ENCODE data around the gene SND1.
A peak's percentile ranks its signal among the peaks of the same experiment; 100 is the strongest.

SND1 gene

DNA sequence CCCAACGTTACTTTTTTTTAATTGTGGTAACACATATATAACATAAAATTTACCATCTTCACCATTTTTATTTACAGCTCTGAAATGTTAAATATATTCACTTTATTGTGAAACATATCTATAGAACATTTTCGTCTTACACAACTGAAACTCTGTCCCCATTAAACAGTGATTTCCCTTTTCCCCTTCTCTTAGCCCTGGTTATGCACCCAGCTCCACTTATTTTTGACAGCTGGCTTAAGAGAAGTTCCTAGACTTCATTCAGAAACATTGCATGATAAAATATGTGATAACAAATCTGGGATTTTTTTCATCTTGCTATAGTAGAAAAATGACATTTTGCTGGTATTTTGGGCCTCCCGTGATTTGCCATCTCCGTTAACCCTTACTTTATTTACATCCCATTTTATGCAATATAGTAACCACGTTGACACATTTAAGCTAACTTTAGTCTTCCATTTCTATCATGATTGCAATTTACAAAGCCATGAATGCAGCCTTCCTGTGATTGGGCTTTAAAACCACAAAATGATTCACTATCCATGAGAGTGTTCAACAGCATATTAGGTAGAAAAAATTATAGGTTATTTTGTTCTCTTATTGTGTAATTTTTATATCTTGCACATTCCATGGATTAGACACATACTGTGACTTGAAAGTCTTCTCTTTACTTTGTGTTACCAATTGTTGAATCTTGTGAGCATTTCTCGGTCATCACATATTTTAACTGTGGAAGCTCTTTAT, 139.6 kb downstream of the SND1 start:
- Histone ChIP-seq H3K4me3 (no peak overlapping the region), H3K27ac (no peak overlapping the region)

DNA sequence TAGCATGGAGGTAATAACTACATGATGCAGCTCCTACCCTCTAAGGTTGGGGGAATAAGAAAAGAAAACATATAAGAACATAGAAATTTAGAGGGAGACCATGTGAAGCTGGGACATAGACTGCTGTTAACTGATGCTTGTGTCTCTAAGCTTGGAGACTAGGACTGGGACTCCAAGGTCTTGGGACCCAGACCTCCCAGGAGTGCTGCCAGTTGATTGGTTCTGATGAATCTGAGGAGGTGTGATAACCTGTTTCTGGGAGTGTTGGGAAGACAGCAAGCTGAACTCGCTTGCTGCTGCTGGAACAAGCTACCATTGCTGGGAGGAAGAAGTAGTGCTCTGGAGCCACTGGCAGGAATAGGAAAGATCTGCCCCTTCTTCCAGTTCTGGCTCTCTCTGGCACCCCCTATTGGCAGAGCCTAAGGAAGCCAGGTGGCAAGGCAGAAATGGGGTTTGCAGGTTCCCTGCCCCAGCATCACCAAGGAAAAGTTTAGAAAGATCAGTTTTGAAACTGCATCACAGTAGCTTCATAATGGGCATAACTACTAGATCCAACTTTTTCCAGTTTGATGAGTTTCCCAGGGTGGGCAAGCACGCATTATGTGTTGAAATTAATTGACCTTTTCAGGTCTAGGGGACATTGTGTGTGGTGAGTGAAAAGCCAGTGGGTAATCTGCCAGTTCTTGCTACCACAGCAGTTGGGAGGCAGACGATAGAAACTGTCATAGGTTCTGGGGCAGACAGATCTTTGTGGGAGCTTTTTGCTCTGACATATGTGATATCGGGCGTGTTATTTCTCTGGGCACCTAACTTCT, 140.7 kb downstream of the SND1 start:
- H3K4me3 ChIP-seq = no peak overlapping the region
- H3K27ac ChIP-seq = no peak overlapping the region

DNA sequence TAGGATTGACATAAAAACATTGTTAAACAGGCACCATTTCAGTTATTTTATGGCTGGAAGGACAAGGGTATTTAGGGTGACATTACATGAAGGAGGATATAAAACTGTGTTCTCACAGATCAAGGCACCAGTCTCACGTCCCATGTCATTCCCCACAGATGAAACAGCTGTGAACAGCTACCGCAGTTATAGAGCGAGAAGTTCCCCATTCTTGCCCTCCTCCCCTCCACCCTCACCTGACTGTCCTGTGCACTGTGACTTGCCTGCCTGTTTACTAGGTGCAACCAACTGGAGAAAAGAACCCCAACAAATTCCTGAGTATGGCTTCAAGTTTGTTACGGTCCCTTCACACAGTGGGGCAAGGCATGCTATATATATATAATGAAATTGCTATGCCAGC, 141.6 kb downstream of the SND1 start:
- Histone ChIP-seq H3K4me3 (no peak overlapping the region), H3K27ac (peak overlapping the region in 1 of 21 experiments; percentile 24)

DNA sequence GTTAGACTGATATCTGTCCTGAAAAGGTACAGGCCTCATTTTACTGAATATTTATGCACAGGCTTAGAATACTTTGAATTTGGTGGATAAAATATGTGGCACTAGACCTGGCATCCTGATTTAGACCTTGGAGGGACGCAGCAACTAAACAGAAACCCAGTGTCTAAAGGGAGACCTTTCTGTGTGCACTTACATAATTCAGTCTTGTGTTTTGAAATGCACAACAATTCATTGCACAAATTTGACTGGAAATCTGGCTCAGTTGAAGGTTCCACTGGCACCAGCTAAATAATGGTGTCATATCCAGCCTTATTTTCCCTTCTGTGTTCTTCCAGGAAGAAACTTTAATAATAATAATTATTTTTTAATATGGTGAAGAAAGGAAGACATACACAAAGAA, 142.1 kb downstream of the SND1 start:
- Histone ChIP-seq H3K27ac (peak overlapping the region in 1 of 21 experiments; percentile 24), H3K4me3 (no peak overlapping the region)

DNA sequence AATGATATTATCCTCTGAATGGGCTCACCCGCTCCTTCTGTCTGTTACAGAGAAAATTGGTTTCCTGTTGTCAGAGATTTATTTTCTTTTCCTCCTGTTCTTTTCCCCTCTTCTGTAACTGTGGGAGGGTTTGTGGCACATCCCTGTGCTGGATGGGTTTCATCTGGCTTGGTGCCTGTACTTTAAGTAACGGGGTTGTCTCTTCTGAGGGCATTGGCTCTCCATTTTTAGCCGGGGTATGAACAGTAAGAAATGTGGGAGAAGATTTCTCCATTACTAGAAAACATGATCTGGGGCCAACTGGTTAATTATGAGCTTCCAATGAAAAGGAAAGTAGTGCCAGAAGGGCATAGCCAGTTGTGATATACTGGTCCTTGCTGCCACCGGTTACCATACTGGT, 142.6 kb downstream of the SND1 start:
- Histone ChIP-seq H3K4me3 (no peak overlapping the region), H3K27ac (no peak overlapping the region)

DNA sequence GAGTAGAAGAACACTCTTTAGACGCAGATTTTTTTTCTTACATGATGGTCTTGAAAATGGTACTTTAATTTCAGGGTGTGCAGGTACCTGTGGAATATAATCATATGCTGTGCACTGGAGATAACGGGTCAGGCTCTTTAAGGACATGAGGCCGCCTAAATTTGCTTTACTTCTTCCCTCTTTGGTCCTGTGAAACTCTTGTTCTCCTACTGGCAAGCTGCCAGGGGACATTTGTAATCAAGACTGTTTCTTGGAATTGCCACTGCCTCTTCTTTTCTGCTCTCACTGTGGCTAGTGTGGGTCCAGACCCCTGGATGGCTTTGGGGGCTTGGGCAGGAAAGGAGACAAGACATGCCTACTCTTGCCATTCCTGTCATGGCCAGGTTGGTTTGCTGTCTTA, 146.0 kb downstream of the SND1 start:
- H3K4me3 ChIP-seq = no peak overlapping the region
- no peak overlapping the region for H3K27ac ChIP-seq

DNA sequence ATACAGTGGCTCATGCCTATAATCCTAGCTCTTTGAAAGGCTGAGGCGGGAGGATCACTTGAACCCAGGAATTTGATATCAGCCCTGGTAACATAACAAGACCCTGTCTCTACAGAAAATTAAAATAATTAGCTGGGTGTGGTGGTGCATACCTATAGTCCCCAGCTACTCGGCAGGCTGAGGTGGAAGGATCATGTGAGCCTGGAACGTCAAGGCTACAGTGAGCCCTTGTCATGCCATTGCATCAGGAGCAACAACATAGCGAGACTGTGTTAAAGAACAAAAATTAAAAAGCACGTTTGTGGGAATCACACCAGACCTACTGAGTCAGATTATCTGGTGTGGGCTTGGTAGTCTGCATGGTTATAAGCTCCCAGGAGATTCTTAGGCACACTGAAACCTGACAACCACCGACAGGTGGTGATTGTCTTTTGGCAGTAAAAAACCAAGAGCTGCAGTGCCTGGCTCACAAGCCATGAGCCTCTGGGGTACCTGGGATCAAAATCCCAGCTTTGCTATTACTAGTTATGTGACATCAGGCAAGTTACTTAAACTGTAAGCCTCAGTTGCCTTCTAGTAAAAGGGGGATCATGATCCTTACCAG, 146.9 kb downstream of the SND1 start:
- Histone ChIP-seq H3K4me3 (no peak overlapping the region), H3K27ac (no peak overlapping the region)

DNA sequence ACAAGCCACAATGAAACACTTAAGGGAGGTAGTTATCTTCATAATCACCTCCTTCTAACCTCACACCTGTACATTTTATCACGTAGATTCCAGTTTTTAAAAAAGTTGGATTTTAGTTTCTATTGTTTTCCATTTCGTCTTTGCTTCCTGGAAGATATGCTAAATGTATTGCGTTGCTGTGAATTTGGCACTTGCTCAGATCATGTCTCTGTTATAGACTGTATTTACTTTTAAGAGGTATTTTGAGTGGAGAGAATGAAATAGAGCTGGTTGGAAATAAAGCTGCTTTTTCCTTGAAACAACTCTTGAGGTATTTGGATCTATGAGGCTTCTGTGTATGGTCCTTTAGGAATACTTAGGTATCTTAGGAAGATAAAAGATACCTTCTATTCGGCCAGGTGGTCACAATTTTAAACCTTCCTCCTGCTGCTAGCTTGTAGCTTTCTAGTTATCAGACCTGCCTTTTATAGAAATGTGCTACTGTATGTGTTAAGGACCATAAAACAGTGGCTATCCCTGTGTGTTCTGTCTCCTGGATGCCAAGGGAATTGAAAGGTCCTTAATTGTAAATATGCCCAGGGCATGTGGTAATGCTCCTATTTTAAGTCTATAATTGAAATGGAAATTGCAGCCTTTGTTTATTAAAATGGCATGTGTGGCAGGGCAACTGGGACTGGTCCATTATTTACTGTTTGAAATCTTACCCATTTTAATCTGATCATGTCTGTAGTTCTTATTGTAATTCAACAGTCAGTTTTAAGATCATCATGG, 147.7 kb downstream of the SND1 start:
- Histone ChIP-seq H3K4me3 (no peak overlapping the region), H3K27ac (no peak overlapping the region)

DNA sequence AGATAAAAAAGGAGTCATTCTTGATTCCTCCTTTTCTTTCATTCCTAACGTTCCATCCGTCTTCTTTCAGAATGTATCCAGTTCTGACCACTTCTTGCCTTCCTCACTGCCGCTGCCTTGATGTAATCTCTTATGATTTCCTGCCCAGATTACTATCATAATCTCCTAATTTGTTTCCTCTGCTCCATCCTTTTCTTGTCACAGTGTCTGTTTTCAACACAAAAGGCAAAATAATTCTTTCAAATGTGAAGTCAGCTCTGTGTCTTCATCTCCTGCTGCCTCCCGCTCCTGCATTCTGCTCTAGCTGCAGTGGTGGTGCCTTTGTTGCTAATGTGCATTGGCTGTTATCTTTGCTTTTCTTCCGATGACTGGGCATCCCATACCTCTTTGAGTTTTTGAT, 150.9 kb downstream of the SND1 start:
- no peak overlapping the region for H3K4me3 ChIP-seq
- no peak overlapping the region for H3K27ac ChIP-seq

DNA sequence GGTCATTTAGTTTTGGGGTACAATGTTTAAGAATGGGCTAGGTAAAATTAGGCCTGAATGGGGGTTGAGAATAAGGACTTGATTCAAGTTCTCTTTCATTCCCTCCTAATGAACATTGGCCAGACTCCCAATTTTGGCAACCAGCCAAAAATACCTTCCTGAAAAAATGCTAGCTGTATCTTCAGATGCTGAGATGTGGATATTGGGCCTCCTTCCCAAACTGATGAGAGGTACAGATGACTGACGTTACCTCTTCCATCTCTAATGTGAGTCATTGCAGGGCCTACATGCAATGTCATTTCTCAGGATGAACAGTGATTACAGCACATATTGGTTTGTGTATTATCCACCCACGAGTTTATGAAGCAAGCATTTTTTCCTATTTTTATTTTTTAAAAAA, 151.6 kb downstream of the SND1 start:
- H3K4me3 ChIP-seq = no peak overlapping the region
- H3K27ac ChIP-seq = no peak overlapping the region

DNA sequence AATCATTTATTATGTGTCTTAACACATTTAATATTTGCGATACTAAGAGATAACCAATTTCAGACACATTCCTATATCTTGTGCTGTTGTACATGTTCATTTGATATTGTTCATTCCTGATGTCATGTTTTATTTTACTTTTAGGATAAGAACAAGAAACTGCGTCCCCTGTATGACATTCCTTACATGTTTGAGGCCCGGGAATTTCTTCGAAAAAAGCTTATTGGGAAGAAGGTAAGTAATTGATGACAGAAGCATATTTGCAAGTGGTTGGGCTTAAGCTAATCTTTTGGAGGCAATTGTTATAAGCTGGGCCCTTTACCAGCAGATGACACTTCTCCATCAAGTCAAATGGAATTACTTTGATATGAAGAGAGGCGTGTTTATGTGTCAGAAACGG, 155.3 kb downstream of the SND1 start:
- Histone ChIP-seq H3K27ac (no peak overlapping the region), H3K4me3 (no peak overlapping the region)

DNA sequence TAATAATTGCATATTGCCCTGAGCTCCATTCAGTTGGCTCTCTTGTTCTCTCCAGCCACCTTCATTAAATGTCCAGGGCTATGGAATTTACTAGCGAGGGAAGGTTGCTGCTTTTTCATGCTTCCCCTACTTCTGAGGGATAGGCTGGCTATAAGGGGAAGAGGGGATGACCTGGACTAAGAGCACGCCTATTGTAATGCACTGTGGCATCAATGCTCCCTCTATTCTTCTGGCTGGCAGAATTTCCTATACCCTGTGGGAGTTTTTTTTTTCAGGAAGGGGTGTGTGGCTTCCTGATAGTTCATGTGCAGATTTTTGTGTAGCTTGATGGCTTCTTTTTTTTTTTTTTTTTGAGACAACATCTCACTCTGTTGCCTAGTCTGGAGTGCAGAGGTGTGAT, 155.8 kb downstream of the SND1 start:
- Histone ChIP-seq H3K4me3 (no peak overlapping the region), H3K27ac (no peak overlapping the region)

DNA sequence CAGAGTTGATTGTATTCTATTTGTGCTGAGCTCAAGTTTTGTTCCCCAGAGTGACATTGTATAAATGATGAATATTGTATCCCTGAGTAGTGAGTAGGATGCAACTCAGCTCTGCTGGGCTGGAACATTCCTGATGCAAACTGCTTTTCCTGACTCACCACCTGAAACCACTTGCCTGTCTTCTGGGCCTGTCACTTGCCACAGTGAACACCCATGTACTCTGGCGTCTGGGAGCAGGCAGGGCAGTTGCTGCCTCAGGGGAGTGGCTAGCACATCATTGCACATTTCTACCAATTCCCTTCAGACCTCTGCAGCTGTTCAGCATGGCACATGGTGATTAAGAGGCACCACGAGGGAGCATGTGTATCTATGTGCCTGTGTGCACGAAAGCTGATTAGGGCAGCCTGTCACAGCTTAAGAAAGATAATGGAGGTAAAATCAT, 157.3 kb downstream of the SND1 start:
- H3K27ac ChIP-seq = no peak overlapping the region
- no peak overlapping the region for H3K4me3 ChIP-seq

DNA sequence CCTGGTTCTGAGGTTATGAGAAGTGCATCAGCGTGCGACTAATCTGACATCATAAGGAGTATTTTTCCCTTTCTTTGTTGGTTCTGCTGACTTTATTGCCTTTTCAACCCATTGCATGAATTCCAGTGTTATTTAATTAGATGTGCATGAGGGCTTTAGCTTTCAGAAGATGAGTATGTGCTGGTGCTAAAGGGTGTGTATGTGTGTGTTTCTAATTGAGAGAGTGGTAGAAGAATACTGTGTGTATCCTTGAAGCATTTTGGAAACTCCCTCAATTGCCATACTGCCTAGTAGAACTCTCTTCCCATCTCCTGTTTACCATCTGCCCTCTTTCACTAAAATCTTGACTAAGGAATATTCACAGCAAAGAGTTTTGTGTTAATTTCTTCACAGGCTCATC, 158.1 kb downstream of the SND1 start:
- Histone ChIP-seq H3K27ac (no peak overlapping the region), H3K4me3 (no peak overlapping the region)

DNA sequence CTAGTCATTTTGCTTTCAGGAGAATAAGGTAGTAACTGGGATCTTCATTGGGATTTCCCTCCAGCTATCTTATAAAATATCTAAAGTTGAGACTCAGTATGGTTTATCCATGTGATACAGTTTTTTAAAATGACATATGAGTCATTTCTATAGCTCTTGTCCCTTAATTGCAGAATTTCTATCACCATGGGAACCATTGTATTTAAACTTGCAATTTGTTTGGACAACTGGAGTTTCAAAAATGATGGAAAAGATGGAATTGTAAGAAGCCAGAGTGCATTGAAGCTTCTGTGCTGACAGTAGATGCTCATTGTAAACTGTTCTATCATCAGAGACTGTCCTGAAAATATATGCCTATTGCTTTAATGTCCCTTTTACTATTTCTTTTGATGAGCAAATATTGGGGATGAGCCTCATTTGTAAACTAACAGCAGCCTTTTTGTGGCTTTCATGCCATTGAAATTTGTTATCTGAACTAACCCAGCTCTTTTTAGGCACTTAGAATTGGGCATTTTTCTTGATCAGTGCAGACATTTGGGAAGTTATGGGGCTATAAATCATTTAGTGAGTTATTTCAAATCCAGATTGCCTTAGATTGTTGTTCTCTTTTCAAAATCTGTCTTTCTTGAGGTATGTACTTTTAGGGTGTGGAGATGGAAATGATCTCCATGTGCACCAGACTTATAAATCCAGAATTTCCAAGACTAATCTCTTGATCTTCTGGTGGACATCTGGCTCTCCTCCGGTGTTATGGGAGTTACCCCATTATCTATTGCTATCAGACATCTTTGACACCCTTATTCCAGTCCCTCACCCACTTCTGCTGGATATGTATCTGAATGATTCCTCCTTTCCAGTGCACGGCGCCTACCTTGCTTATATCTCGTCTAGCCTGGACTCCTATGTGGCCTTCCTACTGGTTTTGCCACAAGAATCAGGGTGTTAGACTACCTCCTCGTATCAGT, 159.0 kb downstream of the SND1 start:
- H3K4me3 ChIP-seq = no peak overlapping the region
- H3K27ac ChIP-seq = no peak overlapping the region

DNA sequence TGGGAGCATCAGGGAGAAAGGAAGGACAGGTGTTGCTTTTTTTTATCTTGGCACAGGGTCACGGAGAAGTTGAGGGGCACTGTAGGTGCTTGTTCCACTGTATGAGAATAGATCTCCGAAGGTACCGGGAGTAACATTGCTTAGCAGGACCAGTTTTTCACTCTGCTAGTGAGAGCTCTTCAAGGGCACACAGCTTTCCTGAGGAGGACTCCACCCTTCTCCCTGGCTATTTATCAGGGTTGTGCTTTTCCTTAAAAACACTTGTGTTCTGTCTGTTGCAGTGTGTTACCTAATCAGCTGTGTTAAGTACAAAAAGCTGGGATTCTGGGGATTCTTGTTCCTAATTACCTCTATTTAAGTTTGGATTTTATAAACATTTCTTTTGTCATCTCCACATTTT, 160.5 kb downstream of the SND1 start:
- H3K4me3 ChIP-seq = no peak overlapping the region
- H3K27ac ChIP-seq = no peak overlapping the region

DNA sequence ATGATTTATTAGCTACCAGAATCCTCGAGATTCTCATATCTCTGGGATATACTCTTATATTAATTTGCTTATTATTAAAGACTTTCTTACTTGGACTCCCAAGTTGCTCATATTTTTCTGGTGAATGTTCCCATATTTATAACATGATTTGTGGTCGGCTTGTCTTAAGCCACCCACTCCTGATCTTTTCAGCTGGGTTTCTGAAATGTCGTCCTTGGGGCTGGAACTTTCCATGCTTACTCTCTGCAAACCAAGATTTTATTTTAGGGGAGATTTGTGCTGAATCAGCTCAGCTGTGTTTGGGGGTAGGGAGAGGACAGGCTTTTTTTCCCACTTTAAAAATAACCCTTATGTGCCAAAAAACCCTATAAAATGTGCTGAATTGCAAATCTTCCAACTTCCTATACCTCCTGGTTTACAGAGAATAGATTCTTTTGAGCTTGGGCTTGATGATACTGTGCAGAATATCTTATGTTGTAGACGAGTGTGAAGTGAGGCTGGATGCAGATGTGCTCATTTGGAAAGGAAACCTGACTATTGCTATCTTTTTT, 162.1 kb downstream of the SND1 start:
- no peak overlapping the region for H3K4me3 ChIP-seq
- no peak overlapping the region for H3K27ac ChIP-seq

DNA sequence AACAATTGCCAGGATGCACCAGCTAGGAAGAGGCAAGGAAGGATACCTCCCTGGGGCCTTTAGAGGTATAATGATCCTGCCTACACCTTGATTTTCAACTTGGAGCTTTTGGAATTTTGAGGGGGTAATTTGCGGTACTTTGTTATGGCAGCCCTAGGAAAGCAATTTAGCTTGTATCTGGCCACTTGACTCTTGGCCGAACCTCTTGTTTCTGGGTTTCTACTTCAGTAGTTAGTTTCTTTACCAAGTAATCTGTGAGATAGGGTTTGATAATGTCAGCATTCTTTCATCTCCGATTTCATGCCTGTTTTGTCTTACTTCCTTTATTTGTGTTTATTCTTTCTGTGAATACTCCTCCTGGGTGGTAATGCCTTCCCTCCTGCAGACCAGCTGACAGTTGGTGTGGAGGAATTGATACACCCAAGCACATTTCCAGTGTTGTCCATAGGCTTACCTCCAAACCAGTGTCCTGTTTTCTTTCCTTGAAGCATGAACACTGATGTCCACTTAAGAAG, 163.7 kb downstream of the SND1 start:
- Histone ChIP-seq H3K27ac (no peak overlapping the region), H3K4me3 (no peak overlapping the region)

All from skin epidermis (tissue), 12 donors.